ENCODE measurements around the gene SMIM21.

GRCh38 chr18:75433098-75433497 is 5.6 kb upstream of the SMIM21 start:
- TF ChIP-seq CTCF (tag by site-specific recombination; IDR thresholded peaks at IDR 0.05) (no peak), ZNF529 (tag by site-specific recombination; IDR thresholded peaks at IDR 0.05; ENCODE audit: insufficient replicate concordance) (no peak), ZFP41 (tag by site-specific recombination; IDR thresholded peaks at IDR 0.05; ENCODE audit: borderline replicate concordance) (no peak)
